ENCODE data around the gene ID4.

DNA sequence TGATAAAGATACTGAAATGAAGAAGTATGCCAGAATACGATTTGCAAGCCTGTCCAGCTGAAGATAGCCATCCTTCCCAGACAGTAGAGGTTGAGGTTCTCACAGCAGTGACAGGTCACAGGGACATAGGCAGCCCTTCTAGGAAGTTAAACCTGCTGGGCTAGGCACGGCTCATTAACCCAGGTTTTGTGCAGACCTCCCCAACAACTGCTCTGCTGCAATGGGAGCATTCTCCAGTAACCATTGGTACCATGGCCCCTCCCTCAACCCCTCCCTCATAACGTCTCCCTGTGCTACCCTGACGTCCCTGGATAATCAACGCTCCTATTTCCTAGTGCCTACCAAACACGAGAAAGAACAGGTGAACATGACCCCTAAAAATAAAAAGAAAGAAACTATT is 15.8 kb downstream of the ID4 start:
- TF ChIP-seq, protein P1, sequence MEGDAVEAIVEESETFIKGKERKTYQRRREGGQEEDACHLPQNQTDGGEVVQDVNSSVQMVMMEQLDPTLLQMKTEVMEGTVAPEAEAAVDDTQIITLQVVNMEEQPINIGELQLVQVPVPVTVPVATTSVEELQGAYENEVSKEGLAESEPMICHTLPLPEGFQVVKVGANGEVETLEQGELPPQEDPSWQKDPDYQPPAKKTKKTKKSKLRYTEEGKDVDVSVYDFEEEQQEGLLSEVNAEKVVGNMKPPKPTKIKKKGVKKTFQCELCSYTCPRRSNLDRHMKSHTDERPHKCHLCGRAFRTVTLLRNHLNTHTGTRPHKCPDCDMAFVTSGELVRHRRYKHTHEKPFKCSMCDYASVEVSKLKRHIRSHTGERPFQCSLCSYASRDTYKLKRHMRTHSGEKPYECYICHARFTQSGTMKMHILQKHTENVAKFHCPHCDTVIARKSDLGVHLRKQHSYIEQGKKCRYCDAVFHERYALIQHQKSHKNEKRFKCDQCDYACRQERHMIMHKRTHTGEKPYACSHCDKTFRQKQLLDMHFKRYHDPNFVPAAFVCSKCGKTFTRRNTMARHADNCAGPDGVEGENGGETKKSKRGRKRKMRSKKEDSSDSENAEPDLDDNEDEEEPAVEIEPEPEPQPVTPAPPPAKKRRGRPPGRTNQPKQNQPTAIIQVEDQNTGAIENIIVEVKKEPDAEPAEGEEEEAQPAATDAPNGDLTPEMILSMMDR (IDR thresholded peaks at IDR 0.05) = no peak
- no peak for TF ChIP-seq POLR2AphosphoS5 (IDR thresholded peaks at IDR 0.05)
- TF ChIP-seq POLR2A (IDR thresholded peaks at IDR 0.05) = no peak

Data from prostate gland (tissue), 2 donors.